Measurements from ENCODE around the gene ALG6. TPM values are rescaled to one million over a fixed set of nuclear protein-coding genes. Genes with fewer than 3 reads are reported as not detected.

ALG6 gene
- total RNA-seq, 2 donors from 2014 or later, result 25.9 to 26.9 TPM

DNA sequence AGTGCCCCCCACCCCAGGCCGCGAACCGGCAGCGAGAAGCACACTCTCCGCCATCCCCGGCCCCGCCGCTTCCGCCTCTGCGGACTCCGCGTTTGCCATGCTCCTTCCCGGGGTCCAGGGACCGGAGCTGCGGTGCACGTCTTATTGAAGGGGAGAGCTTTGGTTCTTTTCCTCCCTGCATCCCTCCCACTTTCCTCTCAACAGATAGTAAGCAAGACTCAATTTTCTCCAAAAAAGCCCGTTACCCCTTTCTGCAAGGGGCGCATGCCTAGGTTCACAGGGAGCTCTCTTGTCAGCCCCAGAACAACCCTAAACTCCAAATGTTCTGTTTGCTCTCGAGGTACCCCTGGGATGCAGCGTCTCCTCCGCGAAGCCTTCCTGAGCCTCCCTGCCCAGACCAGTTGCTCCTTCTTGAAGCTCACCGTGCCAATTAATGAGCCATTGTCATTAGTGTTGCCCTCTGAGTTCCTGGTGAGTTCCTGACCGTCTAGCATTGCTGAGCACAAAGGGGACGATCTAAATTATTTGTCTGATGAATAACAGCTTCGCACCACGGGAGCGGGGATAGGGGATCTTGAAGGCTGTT lies 37.0 kb upstream of the ALG6 start:
- Histone ChIP-seq H3K27ac (ENCODE audit: low read depth, low read length) (no peak overlapping the region), H3K36me3 (ENCODE audit: control insufficient read depth, insufficient read depth, low read length) (no peaks in the 10 kb centered on the region), H3K4me3 (ENCODE audit: low read length) (peak overlapping the region; percentile 65), H3K9me3 (ENCODE audit: control insufficient read depth, low read length) (no peaks in the 10 kb centered on the region), H3K27me3 (ENCODE audit: control insufficient read depth, insufficient read depth, low read length, poor library complexity, severe bottlenecking) (peaks cover 86% of the 10 kb centered on the region), H3K4me1 (ENCODE audit: control insufficient read depth, insufficient read depth, low read length) (peaks cover 2% of the 10 kb centered on the region), H3K9ac (ENCODE audit: extremely low read depth, low read length, poor library complexity, severe bottlenecking) (no peak overlapping the region)
- peaks cover 33% of the 10 kb centered on the region for H3K4me1 Mint-ChIP-seq
- no peak overlapping the region for H3K27ac Mint-ChIP-seq
- H3K36me3 Mint-ChIP-seq (ENCODE audit: low read depth), result no peaks in the 10 kb centered on the region
- 3 to 5% methylated on average over 24 to 28 of the region's 28 CpGs for WGBS, 2 experiments (ENCODE audit: insufficient coverage in 1 of 2, insufficient read length in 1 of 2)
- DNase-seq, result peak; percentile 79
- no peaks in the 10 kb centered on the region for H3K9me3 Mint-ChIP-seq
- peaks cover 93% of the 10 kb centered on the region for H3K27me3 Mint-ChIP-seq (ENCODE audit: insufficient read depth)
- TF ChIP-seq, protein P1, sequence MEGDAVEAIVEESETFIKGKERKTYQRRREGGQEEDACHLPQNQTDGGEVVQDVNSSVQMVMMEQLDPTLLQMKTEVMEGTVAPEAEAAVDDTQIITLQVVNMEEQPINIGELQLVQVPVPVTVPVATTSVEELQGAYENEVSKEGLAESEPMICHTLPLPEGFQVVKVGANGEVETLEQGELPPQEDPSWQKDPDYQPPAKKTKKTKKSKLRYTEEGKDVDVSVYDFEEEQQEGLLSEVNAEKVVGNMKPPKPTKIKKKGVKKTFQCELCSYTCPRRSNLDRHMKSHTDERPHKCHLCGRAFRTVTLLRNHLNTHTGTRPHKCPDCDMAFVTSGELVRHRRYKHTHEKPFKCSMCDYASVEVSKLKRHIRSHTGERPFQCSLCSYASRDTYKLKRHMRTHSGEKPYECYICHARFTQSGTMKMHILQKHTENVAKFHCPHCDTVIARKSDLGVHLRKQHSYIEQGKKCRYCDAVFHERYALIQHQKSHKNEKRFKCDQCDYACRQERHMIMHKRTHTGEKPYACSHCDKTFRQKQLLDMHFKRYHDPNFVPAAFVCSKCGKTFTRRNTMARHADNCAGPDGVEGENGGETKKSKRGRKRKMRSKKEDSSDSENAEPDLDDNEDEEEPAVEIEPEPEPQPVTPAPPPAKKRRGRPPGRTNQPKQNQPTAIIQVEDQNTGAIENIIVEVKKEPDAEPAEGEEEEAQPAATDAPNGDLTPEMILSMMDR (conservative IDR thresholded peaks at IDR 0.05), result no peak
- peak overlapping the region; percentile 52 for H3K4me3 Mint-ChIP-seq

DNA sequence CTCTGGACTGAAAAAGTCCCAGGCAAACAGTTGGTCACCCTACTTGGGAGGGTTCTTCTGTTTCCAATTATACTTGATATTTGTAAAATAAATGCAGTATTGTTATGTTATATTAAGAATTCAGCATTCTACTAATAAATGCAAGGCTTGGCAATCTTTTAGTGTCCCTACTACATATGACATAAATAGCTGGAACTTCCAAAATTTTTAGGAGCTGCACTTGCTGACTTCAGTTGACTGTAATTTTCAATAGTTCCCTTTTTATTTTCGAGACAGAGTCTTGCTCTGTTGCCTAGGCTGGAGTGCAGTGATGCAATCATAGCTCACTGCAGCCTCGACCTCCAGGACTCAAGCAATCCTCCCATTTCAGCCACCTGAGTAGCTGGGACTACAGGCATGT lies 25.0 kb upstream of the ALG6 start:
- Histone ChIP-seq H3K36me3 (ENCODE audit: control insufficient read depth, insufficient read depth, low read length) (no peaks in the 10 kb centered on the region), H3K9me3 (ENCODE audit: control insufficient read depth, low read length) (no peaks in the 10 kb centered on the region), H3K4me1 (ENCODE audit: control insufficient read depth, insufficient read depth, low read length) (no peaks in the 10 kb centered on the region), H3K9ac (ENCODE audit: extremely low read depth, low read length, poor library complexity, severe bottlenecking) (no peak overlapping the region), H3K27me3 (ENCODE audit: control insufficient read depth, insufficient read depth, low read length, poor library complexity, severe bottlenecking) (no peaks in the 10 kb centered on the region), H3K27ac (ENCODE audit: low read depth, low read length) (no peak overlapping the region), H3K4me3 (ENCODE audit: low read length) (no peak overlapping the region)
- no peaks in the 10 kb centered on the region for H3K9me3 Mint-ChIP-seq
- no peaks in the 10 kb centered on the region for H3K36me3 Mint-ChIP-seq (ENCODE audit: low read depth)
- DNase-seq, result no peak
- no peaks in the 10 kb centered on the region for H3K4me1 Mint-ChIP-seq
- H3K27me3 Mint-ChIP-seq (ENCODE audit: insufficient read depth), result no peaks in the 10 kb centered on the region
- no peak overlapping the region for H3K4me3 Mint-ChIP-seq
- no peak overlapping the region for H3K27ac Mint-ChIP-seq
- 81 to 83% methylated on average over 2 of the region's 2 CpGs for WGBS, 2 experiments (ENCODE audit: insufficient coverage in 1 of 2, insufficient read length in 1 of 2)
- TF ChIP-seq, protein P1 (conservative IDR thresholded peaks at IDR 0.05), result no peak

DNA sequence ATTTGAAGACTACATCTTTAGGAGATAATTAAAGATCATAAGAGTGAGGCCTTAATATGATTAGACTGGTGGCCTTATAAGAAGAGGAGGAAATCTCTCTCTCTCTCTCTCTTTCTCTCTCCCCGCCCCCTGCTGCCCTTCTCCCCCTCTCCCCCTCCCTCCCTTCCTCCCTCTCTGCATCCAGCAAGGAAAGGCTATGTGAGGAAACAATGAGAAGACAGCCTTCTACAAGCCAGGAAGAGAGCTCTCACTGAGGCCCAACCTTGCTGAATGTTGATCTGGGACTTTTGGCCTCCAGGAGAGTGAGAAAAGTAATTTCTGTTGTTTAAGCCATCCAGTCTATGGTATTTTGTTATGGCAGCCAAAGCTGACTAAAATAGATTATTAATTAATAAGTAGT lies 23.5 kb upstream of the ALG6 start:
- Mint-ChIP-seq H3K4me3 (no peak overlapping the region), H3K36me3 (ENCODE audit: low read depth) (no peaks in the 10 kb centered on the region), H3K4me1 (no peaks in the 10 kb centered on the region), H3K9me3 (no peaks in the 10 kb centered on the region), H3K27ac (no peak overlapping the region), H3K27me3 (ENCODE audit: insufficient read depth) (peaks cover 3% of the 10 kb centered on the region)
- H3K4me1 ChIP-seq (ENCODE audit: control insufficient read depth, insufficient read depth, low read length), result no peaks in the 10 kb centered on the region
- TF ChIP-seq, protein P1 (conservative IDR thresholded peaks at IDR 0.05), result no peak
- no peaks in the 10 kb centered on the region for H3K9me3 ChIP-seq (ENCODE audit: control insufficient read depth, low read length)
- H3K4me3 ChIP-seq (ENCODE audit: low read length), result no peak overlapping the region
- DNase-seq, result peak; percentile 59
- H3K27me3 ChIP-seq (ENCODE audit: control insufficient read depth, insufficient read depth, low read length, poor library complexity, severe bottlenecking), result no peaks in the 10 kb centered on the region
- H3K9ac ChIP-seq (ENCODE audit: extremely low read depth, low read length, poor library complexity, severe bottlenecking), result no peak overlapping the region
- WGBS, 2 experiments (ENCODE audit: insufficient coverage in 1 of 2, insufficient read length in 1 of 2), result 67% methylated on average over 1 of the region's 1 CpG; no CpG with 5 or more reads in 1 of the 2 experiments
- no peak overlapping the region for H3K27ac ChIP-seq (ENCODE audit: low read depth, low read length)
- no peaks in the 10 kb centered on the region for H3K36me3 ChIP-seq (ENCODE audit: control insufficient read depth, insufficient read depth, low read length)

All from endodermal cell (in vitro differentiated cells).